Measurements from ENCODE around the gene NEU4.
"Not testable (repeated sequence)": the region's sequence is repeated elsewhere in the genome, so short reads cannot be mapped to it uniquely, and the experiment has no call there.

NEU4 gene

GRCh38 chr2:241818229-241818942 is 9.4 kb downstream of the NEU4 start:
- no peaks in the 10 kb centered on the region for H4K20me1 ChIP-seq (ENCODE audit: insufficient read depth, low read length)
- H3K9ac ChIP-seq (ENCODE audit: low read length) = no peak overlapping the region
- H3K9me2 ChIP-seq (ENCODE audit: low read depth, low read length) = no peaks in the 10 kb centered on the region
- no peaks in the 10 kb centered on the region for H3K36me3 ChIP-seq (ENCODE audit: insufficient read depth, low read length)
- H3K27ac ChIP-seq (ENCODE audit: low read depth, low read length, poor library complexity, severe bottlenecking) = no peak overlapping the region
- no peaks in the 10 kb centered on the region for H3K9me3 ChIP-seq (ENCODE audit: low read length)
- H3F3A ChIP-seq (ENCODE audit: insufficient read depth, low read length) = no peaks in the 10 kb centered on the region
- no peak overlapping the region for H3K4me3 ChIP-seq (ENCODE audit: low read depth, low read length, poor library complexity, severe bottlenecking)
- H3K4me2 ChIP-seq (ENCODE audit: low read length) = no peak overlapping the region
- H3K27me3 ChIP-seq (ENCODE audit: insufficient read depth, low read length) = peaks cover 6% of the 10 kb centered on the region; the same call in 1 of the 2 replicates
- H2AFZ ChIP-seq (ENCODE audit: low read length) = no peak overlapping the region
- TF ChIP-seq EZH2 (IDR thresholded peaks at IDR 0.05; ENCODE audit: borderline replicate concordance, low read length) = no peak
- TF ChIP-seq, protein P1, sequence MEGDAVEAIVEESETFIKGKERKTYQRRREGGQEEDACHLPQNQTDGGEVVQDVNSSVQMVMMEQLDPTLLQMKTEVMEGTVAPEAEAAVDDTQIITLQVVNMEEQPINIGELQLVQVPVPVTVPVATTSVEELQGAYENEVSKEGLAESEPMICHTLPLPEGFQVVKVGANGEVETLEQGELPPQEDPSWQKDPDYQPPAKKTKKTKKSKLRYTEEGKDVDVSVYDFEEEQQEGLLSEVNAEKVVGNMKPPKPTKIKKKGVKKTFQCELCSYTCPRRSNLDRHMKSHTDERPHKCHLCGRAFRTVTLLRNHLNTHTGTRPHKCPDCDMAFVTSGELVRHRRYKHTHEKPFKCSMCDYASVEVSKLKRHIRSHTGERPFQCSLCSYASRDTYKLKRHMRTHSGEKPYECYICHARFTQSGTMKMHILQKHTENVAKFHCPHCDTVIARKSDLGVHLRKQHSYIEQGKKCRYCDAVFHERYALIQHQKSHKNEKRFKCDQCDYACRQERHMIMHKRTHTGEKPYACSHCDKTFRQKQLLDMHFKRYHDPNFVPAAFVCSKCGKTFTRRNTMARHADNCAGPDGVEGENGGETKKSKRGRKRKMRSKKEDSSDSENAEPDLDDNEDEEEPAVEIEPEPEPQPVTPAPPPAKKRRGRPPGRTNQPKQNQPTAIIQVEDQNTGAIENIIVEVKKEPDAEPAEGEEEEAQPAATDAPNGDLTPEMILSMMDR (IDR thresholded peaks at IDR 0.05; ENCODE audit: low read length) = no peak
- H3K79me2 ChIP-seq (ENCODE audit: insufficient read depth, low read length) = no peaks in the 10 kb centered on the region
- no peaks in the 10 kb centered on the region for H3K4me1 ChIP-seq (ENCODE audit: insufficient read depth, low read length, severe bottlenecking)

GRCh38 chr2:241818943-241819270 is 9.9 kb downstream of the NEU4 start:
- no peaks in the 10 kb centered on the region for H4K20me1 ChIP-seq (ENCODE audit: insufficient read depth, low read length)
- no peaks in the 10 kb centered on the region for H3K36me3 ChIP-seq (ENCODE audit: insufficient read depth, low read length)
- no peak overlapping the region for H2AFZ ChIP-seq (ENCODE audit: low read length)
- no peak overlapping the region for H3K4me3 ChIP-seq (ENCODE audit: low read depth, low read length, poor library complexity, severe bottlenecking)
- no peak overlapping the region for H3K4me2 ChIP-seq (ENCODE audit: low read length)
- no peaks in the 10 kb centered on the region for H3K79me2 ChIP-seq (ENCODE audit: insufficient read depth, low read length)
- TF ChIP-seq EZH2 (IDR thresholded peaks at IDR 0.05; ENCODE audit: borderline replicate concordance, low read length) = no peak
- TF ChIP-seq, protein P1 (IDR thresholded peaks at IDR 0.05; ENCODE audit: low read length) = no peak
- no peaks in the 10 kb centered on the region for H3K9me2 ChIP-seq (ENCODE audit: low read depth, low read length)
- peaks cover 6% of the 10 kb centered on the region; the same call in 1 of the 2 replicates for H3K27me3 ChIP-seq (ENCODE audit: insufficient read depth, low read length)
- no peaks in the 10 kb centered on the region for H3F3A ChIP-seq (ENCODE audit: insufficient read depth, low read length)
- no peak overlapping the region for H3K9ac ChIP-seq (ENCODE audit: low read length)
- H3K27ac ChIP-seq (ENCODE audit: low read depth, low read length, poor library complexity, severe bottlenecking) = no peak overlapping the region
- H3K4me1 ChIP-seq (ENCODE audit: insufficient read depth, low read length, severe bottlenecking) = no peaks in the 10 kb centered on the region
- no peaks in the 10 kb centered on the region for H3K9me3 ChIP-seq (ENCODE audit: low read length)

DNA sequence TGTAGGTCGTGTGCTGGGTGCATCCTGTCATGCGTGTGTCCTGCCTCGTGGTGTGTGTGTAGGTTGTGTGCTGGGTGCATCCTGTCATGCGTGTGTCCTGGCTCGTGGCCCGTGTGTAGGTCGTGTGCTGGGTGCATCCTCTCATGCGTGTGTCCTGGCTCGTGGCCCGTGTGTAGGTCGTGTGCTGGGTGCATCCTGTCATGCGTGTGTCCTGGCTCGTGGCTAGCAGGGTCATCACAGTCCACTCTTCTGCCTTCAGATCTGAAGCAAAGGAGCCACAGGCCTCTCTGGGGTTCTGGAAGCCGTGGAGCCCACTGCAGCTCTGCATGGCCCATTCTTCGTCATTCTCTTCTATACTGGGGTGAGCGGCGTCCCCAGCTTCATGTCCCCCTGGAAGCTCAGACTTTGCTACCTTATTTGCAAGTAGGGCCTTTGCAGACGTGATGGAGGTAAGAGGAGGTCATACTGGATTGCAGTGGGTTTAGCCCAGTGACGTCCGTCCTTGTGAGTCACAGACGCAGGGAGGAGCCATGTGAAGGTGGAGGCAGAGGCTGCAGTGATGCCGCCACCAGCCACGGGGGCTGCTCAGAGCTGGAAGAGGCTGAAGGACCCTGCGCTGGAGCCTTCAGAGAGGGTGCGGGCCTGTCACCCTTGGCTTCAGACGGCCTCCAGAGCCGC is 11.1 kb downstream of the NEU4 start:
- not testable (repeated sequence) for H3K4me3 ChIP-seq (ENCODE audit: low read depth, low read length, poor library complexity, severe bottlenecking); H3K27me3 ChIP-seq (ENCODE audit: insufficient read depth, low read length); H3K9ac ChIP-seq (ENCODE audit: low read length); H3K79me2 ChIP-seq (ENCODE audit: insufficient read depth, low read length); H3K36me3 ChIP-seq (ENCODE audit: insufficient read depth, low read length); H3F3A ChIP-seq (ENCODE audit: insufficient read depth, low read length); H3K4me2 ChIP-seq (ENCODE audit: low read length); H3K9me3 ChIP-seq (ENCODE audit: low read length); H2AFZ ChIP-seq (ENCODE audit: low read length); H3K4me1 ChIP-seq (ENCODE audit: insufficient read depth, low read length, severe bottlenecking); H3K9me2 ChIP-seq (ENCODE audit: low read depth, low read length); H4K20me1 ChIP-seq (ENCODE audit: insufficient read depth, low read length); H3K27ac ChIP-seq (ENCODE audit: low read depth, low read length, poor library complexity, severe bottlenecking)

All from OCI-LY1 (cell line).